Hindlimb muscle (tissue), 1 donor: ENCODE data around the gene PTCHD4. TPM values are rescaled to one million over a fixed set of nuclear protein-coding genes. Genes with fewer than 3 reads are reported as not detected.
A peak's percentile ranks its signal among the peaks of the same experiment; 100 is the strongest.

Experiments
- DNase-seq: peaks from one replicate; pipeline ENCODE4 v3.0.0-alpha.2; 2013
- polyA plus RNA-seq: library from polyadenylated mRNA; unstranded; fragments of 120-200 nt; gene quantifications from one replicate; pipeline ENCODE4 v1.2.1, GENCODE V29; 2013; ENCODE audit not compliant: insufficient read length

PTCHD4 gene
- polyA plus RNA-seq, 1 donor, result 0.77 TPM

DNA sequence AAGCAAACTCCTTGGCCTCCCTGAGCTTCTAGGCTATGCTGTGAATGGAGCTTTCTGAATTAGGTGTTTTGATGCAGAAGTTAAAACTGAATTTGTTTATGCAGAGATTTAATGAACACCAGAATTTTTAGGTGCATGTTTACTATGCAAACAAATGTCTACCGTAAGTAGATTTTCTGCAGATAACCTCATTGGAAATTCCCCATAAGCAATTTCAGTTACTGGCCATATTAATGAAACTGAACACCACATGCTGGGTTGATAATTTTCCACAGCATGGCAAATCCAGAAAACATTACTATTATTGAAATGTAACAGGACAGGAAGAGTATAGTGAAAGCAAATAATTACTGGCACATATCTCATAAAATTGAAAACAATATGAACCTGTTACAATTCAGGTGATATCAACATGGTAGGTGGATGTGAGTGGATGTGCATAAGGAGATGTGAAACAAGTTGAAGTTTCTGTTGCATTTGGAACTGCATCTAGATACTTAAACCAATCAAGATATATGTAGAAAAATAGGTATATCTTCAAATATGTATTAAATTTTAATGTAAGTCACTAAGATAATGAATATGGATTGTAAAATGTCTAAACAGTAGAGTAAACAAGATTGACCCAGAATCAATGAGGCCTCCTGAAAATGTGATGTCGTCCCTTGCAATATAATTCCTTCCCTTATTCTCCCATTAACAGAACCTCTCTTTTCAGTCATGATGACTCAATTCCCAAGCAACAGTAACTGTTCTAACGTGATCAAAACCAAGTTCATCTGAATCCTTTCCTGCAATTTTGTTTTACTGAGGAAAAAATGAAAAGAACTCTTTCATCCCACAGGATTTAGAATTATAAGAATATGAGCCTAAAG, 11.0 kb downstream of the PTCHD4 start:
- DNase-seq, result no peak

DNA sequence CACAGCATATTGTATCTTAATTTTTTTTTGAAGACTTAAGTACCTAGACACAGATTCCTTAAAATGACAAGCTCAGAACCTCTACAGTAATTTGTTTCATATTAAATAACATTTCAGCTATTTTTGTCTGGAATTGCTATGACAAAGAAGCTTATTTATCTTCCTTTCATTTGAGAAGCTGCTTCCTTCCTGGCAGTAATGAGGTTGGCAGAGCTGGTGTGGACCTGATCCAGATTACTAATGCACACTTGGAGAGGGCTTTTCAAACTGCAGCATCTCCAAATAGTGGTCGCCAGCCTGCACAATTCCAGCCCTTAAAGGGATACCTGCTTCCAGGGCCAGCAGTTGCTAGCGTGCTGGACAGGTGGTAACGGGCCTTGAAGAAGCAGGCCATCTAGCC, 12.1 kb downstream of the PTCHD4 start:
- peak; percentile 21 for DNase-seq

DNA sequence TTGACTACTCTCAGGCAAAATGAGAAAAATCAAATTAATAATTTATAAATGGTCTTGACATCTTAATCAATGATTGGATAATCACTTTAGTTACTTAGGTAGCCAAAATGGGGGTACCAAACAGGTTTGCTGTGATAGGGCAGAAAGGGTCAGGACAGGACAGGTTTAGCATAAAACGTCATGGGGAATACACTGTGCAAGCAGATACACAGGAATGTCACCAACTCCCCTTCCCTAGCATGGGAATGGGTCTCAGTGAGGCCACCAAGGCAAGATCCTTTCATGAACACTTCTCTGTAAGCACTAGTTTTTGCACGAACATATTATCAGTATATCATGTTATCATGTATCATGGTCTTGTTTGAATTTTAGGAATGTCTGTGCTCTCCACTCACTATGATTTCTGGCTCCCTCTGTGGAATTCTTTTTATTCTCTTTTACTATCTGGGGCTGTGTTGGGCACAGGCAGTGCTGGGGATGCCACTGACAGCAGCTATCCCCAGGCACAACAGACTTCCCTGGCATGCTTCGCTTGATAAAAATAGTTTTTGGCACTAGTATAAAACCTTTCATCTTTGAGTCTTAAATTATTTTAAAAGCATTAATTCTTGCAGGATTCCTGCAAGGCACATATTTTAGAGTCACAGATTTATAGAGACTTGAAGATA, 18.3 kb downstream of the PTCHD4 start:
- DNase-seq, result no peak

DNA sequence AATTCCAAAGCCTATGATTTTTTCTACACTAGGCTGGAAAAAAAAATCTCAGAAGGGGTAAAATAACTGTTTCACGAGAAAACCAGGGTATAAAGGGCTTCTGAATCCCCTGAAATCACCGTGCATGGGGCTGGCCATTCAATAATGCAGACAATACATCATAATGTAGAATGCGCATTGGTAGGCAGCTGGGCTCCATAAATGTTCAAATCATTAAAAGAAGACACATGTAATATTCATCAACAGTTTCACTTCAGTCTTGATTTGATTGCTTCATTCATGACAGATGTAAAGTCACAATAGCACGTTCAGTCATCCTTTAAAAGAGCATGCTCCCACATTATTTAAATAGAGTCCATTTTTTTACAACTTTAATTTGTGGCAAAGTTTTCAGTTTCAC, 20.5 kb downstream of the PTCHD4 start:
- no peak for DNase-seq

DNA sequence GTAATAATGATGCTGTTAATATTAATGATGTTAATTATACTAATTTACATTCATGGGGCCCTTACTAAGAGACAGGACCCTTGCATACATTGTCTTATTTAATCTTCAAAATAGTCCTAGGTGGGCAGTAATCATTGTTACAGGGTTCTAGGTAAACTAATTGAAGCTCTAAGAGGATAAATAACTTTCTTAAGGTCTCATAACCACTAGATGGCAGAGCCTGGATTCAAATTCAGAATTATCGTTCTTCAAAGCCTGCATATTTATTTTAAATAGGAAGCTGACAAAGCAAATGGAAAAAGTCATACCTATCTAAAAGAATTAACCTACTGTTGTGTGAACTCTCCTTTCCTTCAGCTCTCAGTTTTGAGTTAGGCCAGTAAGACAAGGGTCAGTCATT, 23.5 kb downstream of the PTCHD4 start:
- no peak for DNase-seq

DNA sequence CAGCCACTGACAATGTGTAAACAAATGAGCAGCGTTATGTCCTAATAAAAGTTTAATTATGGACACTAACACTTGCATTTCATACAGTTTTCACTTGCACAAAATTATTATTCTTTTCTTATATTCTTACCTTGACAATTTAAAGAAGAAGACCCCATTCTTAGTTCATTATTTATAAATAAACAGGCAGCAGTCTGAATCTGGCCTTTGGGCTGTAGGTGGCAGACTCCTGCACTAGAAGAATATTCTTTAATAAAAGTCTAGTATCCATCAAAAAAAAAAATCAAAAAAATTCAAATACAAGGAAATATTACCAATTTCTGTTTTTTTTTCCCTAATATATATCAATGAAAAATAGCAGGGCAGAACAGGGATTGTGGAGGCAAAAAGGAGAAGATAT, 24.8 kb downstream of the PTCHD4 start:
- DNase-seq, result no peak

DNA sequence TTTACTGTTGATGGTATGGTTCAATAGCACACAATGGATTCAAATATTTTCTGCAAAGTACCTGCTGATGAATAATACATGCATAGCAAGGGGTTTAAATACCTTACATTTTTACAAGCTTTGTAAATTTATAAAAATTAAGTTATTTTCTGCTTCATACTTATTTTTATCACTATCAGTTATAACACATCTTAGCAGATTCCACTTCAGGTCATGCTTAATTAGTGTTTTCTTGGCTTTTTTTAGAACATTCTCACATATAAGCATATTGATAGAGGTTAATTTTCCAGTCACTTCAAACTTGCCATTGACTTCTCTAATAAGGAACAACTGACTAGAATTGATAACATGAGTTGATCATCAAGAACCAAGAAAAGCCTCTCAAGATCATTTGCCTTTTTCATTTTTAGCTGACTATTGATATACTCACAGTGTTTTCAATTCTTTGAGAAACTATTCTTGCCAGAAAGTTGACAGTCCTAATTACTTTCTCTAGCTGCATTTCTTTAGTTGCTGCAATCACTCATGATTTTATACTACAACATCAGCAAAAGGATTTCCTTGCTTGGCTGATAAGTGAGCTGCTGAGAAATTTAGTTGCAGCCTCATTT, 25.8 kb downstream of the PTCHD4 start:
- DNase-seq, result no peak

DNA sequence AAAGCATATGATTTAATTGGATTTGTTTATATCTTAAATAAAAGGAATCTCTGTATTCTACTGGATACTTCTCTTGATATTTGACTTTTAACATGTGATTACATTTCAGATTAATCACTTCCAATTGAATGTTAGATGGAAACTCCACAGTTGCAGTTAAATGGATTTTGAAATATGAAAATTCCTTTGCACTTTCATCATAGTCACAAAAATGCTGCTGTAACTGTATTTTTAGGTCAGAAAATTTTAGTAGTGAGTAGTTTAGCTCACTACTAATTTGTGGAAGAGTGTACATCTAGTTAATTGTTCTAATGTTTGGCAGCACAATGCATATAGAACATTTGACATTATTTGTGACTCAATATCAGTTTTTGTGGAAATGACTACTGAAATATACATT, 26.8 kb downstream of the PTCHD4 start:
- no peak for DNase-seq

DNA sequence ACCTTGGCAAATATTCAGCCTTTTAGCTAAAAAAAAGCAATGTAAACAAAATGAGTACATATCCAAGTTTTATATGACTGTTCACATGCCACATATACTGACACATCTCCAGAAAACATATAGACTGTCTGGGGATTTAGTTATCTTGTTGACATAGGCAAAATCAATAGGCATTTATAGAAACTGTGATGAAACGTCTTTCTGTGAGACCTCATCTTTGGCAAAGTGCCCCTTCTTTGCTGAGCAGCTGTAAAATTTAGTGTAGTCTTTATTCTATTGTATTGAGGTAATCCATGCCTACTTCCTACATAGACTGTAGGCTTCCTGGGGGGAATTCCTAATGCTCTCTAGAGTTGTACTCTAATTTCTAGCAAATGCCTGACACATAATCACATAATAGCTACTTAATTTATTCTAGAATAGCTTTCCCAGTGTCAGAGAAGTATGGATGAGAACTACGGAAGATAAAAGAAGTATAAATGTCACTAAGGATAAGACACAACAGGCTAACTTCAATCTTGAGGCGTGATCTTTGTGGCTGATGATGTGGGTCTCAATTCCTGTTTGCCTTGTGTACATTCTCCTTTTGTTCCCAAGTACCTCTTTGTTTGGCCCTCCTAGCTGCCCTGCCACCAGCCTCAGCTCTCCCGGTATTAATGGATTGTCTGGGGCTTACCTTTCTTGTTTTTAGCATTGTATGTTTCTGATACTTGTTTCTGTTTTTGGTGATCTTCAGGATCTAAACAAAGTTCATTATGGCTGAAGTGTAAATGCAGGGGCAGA, 30.6 kb downstream of the PTCHD4 start:
- no peak for DNase-seq

DNA sequence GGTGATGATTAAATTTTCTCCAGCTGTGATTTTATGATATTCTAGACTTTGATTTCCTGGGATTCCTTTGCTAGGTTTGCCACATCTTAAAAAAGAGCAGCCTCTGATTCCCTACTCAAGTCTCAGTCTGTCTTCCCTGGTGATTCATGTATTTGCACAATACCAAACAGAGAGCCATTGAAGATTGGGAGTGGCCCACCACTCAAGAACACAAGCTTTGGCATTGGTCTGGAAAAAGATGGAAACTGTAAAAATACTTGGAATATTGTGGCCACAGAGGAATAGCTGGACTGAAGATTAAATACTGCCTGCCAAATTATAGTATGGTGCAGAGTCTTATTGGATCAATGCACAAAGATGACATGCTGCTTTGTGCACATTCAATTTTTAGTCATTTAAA, 32.9 kb downstream of the PTCHD4 start:
- no peak for DNase-seq

DNA sequence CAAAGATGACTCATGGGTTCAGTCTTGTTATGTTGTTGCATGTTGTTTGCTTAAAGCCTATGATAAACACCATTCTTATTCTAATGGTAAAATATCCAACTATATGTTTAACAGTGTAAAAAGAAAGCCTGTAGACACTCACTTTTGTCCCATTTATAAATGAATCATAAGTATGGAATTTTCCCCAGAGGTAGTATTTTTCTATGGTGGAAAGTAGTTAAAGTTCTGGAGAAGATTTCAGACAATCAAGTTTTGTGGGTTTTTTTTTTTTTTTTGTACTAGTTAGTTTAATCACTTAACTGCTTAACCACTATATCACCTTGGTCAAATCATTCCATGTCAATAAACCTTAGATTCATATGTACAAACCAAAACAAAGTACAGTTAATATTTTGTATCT, 35.8 kb downstream of the PTCHD4 start:
- DNase-seq, result no peak

DNA sequence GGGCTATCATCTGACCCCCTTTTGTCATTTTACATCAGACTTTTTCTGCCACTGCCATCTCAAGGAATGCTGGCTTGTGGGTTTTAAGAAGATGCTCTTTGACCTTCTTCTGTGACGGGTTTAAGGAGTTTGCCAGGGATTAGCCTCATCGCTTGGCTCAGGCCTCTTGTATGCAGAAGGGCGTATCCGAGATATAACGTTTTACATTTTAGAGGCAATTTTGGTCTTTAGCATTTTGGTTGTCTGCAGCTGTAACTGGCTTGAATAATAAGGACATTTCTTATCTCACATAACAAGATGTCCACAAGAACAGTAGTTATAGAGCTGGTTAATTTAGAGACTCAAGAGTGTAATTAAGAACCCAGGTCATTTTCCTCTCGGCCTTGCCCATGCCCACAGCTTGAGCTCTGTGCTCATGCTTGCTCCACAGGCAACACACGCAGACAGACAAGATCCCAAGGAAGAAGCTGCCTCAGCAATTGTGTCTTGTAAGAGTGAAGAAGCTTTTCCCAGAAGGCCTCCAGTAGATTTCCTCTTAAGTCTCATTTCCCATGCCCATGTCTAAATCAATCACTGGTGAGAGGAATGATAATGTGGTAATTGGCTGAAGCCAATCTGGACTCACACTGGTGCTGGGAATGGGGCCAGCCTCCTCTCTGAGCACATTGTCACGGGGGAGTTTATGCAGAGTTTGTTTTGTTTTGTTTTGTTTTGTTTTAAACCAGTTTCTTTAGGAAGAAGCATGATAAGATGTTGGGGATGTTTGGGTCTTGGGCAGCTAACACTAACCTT, 36.8 kb downstream of the PTCHD4 start:
- no peak for DNase-seq

DNA sequence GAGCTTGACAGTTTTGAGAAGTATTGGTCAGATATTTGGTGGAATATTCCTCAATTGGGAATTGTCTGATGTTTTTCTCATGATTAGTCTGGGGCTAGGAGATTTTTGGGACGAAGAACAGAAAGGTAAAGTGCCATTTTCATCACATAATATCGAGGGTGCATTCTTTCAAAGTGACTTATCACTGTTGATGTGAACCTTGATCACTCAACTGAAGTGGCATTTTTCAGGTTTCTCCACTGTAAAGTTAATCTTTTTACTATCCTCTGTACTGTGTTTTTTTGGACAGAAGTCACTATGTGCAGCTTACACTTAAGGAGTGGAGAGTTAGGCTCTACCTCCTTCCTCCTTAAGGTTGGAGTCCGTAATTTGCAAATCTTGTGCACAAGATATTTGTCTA, 39.2 kb downstream of the PTCHD4 start:
- no peak for DNase-seq

DNA sequence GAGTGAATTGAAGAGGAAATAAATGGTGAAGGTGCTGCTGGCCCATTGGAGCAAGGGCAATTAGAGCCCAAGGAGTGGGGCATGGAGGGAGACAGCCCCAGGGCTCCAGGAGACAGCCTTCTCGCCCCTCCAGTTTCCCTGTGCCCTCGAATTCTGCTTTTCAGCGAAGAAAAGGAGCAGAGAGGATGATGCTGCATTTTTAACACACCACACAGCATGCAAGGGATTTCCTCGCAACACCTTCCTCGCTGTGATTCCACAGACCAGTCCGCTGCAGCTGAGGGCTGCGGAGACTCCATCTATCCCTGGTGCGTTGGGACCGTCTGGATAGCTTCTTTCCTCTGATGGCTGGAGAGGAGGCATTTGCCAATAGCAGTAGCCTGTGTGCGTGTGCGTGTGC, 41.7 kb downstream of the PTCHD4 start:
- DNase-seq, result no peak

DNA sequence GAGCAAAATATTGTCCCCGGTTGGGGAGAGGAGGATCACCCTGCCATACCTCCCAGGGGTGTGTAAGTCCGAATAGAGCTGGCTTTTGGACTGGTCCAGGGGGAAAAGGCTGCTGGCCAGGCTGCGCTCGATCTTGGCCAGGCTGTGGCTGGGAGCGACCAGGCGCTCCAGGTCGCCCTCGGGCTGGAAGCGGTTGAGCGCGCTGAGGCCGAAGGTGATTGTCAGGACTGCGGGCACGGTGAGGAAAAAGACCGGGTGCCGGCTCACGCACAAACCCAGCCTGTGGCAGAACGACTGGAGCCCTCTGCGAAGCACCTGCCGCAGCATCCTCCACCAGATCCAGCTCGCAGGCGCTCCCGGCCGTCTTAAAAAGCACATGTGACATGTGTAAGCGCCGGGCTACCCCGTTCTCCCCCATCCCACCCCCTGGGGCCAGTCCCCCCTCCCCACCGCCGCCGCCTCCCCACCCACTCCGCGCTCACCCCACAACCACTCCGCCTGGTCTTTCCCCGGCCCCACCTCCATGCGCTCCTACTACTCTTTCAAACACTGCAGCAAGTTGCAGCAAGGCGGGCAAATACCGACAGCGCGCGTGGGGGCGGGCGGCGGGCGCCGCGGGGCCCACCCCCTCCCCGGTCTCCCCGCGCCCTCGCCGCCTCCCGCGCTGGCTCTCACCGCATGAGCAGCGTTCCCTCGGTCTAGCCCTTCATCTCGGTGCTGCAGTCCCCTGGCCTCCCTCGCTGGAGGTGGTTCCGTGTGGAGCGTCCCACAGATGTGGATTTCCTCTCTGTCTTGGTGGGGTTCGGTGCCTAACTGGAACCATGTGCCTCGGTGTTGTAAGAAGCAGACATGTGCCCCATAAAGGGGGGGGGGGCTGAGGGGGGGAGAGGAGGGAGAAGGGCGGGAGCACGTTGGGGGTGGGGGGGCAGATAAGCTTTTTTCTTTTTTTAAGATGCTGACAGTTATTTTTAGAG, 42.4 kb downstream of the PTCHD4 start:
- DNase-seq, result no peak

DNA sequence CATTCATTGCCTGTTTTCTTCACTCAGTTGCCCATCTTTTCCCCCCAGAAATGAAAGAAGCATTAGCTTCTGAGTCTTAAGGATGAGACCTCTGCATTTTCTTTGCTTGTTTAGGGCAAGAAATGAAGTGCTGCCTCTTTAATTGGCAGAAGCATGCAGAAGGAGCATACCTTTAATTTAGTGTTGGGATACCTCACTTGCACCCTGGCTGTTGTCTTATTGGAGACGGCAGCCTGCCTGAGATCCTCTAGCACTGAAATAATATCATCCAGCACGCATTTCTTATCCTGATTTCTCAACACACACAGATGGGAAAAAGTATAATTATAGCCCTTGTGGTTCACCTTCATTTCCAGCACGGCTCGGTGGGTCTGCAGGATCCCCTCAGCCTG, 43.1 kb downstream of the PTCHD4 start:
- DNase-seq, result no peak

DNA sequence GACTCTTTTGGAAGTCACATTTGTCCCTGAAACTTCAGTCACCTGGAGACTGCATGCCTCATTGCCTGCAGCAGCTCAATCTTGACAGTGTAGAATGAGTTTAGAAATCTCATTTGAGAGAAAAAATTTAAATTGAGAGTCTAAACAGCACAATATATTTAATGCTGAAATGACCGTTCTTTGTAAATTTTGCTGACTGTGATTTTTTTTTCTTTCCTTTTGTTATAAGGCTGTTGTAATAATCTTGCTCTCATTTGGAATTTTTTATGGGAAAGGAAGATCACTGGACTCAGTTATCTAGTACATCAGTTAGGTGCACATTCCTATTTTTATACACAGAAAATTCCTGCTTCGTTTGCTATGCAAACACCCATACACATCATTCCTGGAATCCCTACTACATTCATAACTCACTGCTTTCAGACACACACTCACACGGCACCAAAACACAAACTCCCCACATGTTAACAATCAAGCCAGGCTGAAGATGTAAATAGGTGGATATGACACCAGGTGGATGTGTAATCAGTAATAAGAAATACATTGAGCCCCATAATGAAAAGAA, 43.8 kb downstream of the PTCHD4 start:
- no peak for DNase-seq

DNA sequence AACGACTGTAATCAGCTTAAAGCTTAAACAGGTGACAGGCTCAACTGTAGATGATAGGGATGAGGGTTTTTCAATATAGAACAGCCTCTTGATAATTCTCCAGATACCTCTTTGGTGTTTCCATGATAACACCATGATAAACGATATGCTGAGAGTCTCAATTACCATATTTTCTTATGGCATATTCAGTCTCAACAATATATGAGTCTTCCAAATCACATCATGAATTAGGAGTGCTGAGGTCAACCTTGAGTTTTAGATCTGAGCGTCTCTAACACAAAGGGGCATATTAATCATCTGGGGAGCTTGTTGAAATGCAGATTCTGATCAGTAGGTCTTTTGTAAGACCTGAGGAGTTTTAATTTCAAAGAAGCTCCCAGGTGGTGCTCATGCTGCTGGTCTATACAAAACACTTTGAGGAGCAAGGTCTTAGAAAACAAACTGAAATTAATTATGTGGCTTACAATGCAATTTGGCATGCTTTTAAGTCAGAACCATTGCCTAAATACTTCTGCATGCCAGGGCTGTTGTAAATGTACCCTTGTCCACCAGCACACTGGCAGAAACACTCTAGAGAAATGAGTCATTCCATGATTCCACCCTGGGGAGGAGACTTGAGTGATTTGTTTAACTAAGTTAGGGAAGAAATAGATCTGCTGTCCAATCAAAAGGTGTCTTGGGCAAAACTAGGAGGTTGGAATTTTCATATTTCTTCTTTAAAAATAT, 49.6 kb downstream of the PTCHD4 start:
- DNase-seq, result no peak
